ENCODE data around the gene ABCC4. TPM values are rescaled to one million over a fixed set of nuclear protein-coding genes. Genes with fewer than 3 reads are reported as not detected.
A peak's percentile ranks its signal among the peaks of the same experiment; 100 is the strongest.
"Not testable (repeated sequence)": the region's sequence is repeated elsewhere in the genome, so short reads cannot be mapped to it uniquely, and the experiment has no call there.

The ABCC4 gene
- total RNA-seq, 4 donors from 2014 or later: 3.9 to 6.8 (median 4.7) TPM

GRCh38 chr13:95279016-95279415, 22.2 kb downstream of the ABCC4 start:
- Histone ChIP-seq H3K36me3 (no peaks in the 10 kb centered on the region), H3K4me1 (peaks cover 0 to 16% (median 4%) of the 10 kb centered on the region in 3 donors), H3K27me3 (no peaks in the 10 kb centered on the region), H3K27ac (no peak overlapping the region), H3K9me3 (no peaks in the 10 kb centered on the region), H3K4me3 (no peak overlapping the region)
- 80 to 87% methylated on average over 1 to 3 of the region's 3 CpGs for WGBS, 2 donors (ENCODE audit: low coverage in 1 of 2)
- TF ChIP-seq POLR2A (IDR thresholded peaks at IDR 0.05): no peak
- no peak for TF ChIP-seq POLR2AphosphoS5 (IDR thresholded peaks at IDR 0.05)
- no peak for TF ChIP-seq EP300 (IDR thresholded peaks at IDR 0.05)
- TF ChIP-seq, protein P1, sequence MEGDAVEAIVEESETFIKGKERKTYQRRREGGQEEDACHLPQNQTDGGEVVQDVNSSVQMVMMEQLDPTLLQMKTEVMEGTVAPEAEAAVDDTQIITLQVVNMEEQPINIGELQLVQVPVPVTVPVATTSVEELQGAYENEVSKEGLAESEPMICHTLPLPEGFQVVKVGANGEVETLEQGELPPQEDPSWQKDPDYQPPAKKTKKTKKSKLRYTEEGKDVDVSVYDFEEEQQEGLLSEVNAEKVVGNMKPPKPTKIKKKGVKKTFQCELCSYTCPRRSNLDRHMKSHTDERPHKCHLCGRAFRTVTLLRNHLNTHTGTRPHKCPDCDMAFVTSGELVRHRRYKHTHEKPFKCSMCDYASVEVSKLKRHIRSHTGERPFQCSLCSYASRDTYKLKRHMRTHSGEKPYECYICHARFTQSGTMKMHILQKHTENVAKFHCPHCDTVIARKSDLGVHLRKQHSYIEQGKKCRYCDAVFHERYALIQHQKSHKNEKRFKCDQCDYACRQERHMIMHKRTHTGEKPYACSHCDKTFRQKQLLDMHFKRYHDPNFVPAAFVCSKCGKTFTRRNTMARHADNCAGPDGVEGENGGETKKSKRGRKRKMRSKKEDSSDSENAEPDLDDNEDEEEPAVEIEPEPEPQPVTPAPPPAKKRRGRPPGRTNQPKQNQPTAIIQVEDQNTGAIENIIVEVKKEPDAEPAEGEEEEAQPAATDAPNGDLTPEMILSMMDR (IDR thresholded peaks at IDR 0.05): no peak
- no peak for ATAC-seq

GRCh38 chr13:95276037-95276505, 25.2 kb downstream of the ABCC4 start:
- no peak for TF ChIP-seq EP300 (IDR thresholded peaks at IDR 0.05)
- TF ChIP-seq POLR2AphosphoS5 (IDR thresholded peaks at IDR 0.05): no peak
- TF ChIP-seq POLR2A (IDR thresholded peaks at IDR 0.05): no peak
- TF ChIP-seq, protein P1 (IDR thresholded peaks at IDR 0.05): no peak
- no CpG with 5 or more reads among the region's 4 CpGs for WGBS, 2 donors (ENCODE audit: low coverage in 1 of 2)
- H3K27ac ChIP-seq: peak overlapping the region in 1 of 4 donors; percentile 14
- H3K4me3 ChIP-seq: no peak overlapping the region
- H3K4me1 ChIP-seq: peaks cover 0 to 17% (median 4%) of the 10 kb centered on the region in 3 donors
- H3K36me3 ChIP-seq: no peaks in the 10 kb centered on the region
- no peak for ATAC-seq
- H3K9me3 ChIP-seq: no peaks in the 10 kb centered on the region
- H3K27me3 ChIP-seq: no peaks in the 10 kb centered on the region

GRCh38 chr13:95275322-95276036, 25.8 kb downstream of the ABCC4 start:
- H3K27ac ChIP-seq: peak overlapping the region in 1 of 4 donors; percentile 12
- no peaks in the 10 kb centered on the region for H3K9me3 ChIP-seq
- ATAC-seq: no peak
- H3K27me3 ChIP-seq: no peaks in the 10 kb centered on the region
- peaks cover 0 to 14% (median 4%) of the 10 kb centered on the region in 3 donors for H3K4me1 ChIP-seq
- WGBS, 2 donors (ENCODE audit: low coverage in 1 of 2): 60 to 77% methylated on average over 4 of the region's 4 CpGs
- no peaks in the 10 kb centered on the region for H3K36me3 ChIP-seq
- H3K4me3 ChIP-seq: no peak overlapping the region
- TF ChIP-seq, protein P1 (IDR thresholded peaks at IDR 0.05): no peak
- TF ChIP-seq POLR2AphosphoS5 (IDR thresholded peaks at IDR 0.05): no peak
- TF ChIP-seq EP300 (IDR thresholded peaks at IDR 0.05): no peak
- no peak for TF ChIP-seq POLR2A (IDR thresholded peaks at IDR 0.05)

- H3K27me3 ChIP-seq, H3K9me3 ChIP-seq, H3K36me3 ChIP-seq, H3K4me3 ChIP-seq, ATAC-seq, H3K27ac ChIP-seq, H3K4me1 ChIP-seq: not testable (repeated sequence)
- WGBS, 2 donors (ENCODE audit: low coverage in 1 of 2): 77% methylated on average over 11 of the region's 12 CpGs; no CpG with 5 or more reads in 1 of the 2 donors
These were observed 27.6 kb downstream of the ABCC4 start for GRCh38 chr13:95273592-95274132.

GRCh38 chr13:95272076-95272475, 29.2 kb downstream of the ABCC4 start:
- not testable (repeated sequence) for H3K27ac ChIP-seq, ATAC-seq, H3K4me1 ChIP-seq, H3K4me3 ChIP-seq, H3K9me3 ChIP-seq, H3K36me3 ChIP-seq, H3K27me3 ChIP-seq
- WGBS, 2 donors (ENCODE audit: low coverage in 1 of 2): 79 to 88% methylated on average over 7 of the region's 7 CpGs

DNA sequence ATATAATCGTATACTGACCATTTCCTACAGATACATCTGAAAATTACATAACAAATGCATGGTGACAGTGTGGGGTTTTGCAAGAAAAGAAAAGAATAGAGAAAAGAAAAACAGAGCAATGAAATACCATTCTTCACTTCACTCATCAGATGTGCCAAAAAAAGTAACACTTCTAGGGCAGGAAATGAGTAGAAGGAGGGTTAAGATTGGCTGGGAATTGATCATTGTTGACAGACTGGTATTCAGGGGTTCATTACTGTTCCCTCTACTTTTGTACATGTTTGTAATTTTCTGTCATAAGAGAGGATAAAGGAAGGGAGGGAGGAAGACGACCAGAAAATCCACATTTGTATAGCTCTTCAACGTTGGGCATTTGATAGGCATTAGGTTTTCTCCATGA, 31.5 kb downstream of the ABCC4 start:
- ATAC-seq: no peak
- no peak overlapping the region for H3K27ac ChIP-seq
- TF ChIP-seq, protein P1 (IDR thresholded peaks at IDR 0.05): no peak
- TF ChIP-seq POLR2AphosphoS5 (IDR thresholded peaks at IDR 0.05) (no peak), EP300 (IDR thresholded peaks at IDR 0.05) (no peak)
- no peaks in the 10 kb centered on the region for H3K36me3 ChIP-seq
- H3K9me3 ChIP-seq: peaks cover 0 to 12% (median 0%) of the 10 kb centered on the region in 3 donors
- H3K4me1 ChIP-seq: peaks cover 0 to 8% (median 4%) of the 10 kb centered on the region in 3 donors
- WGBS, 2 donors (ENCODE audit: low coverage in 1 of 2): 50 to 71% methylated on average over 3 of the region's 3 CpGs
- H3K4me3 ChIP-seq: no peak overlapping the region
- H3K27me3 ChIP-seq: no peaks in the 10 kb centered on the region

GRCh38 chr13:95268343-95269065, 32.7 kb downstream of the ABCC4 start:
- H3K36me3 ChIP-seq, H3K4me1 ChIP-seq, H3K27me3 ChIP-seq, H3K27ac ChIP-seq, ATAC-seq, H3K4me3 ChIP-seq: not testable (repeated sequence)
- 91 to 92% methylated on average over 11 to 16 of the region's 16 CpGs for WGBS, 2 donors (ENCODE audit: low coverage in 1 of 2)
- peaks cover 0 to 12% (median 0%) of the 10 kb centered on the region in 3 donors for H3K9me3 ChIP-seq
